K562 (cell line): Measurements from ENCODE around the gene PRKAR1B. TPM values are rescaled to one million over a fixed set of nuclear protein-coding genes. Genes with fewer than 3 reads are reported as not detected.

Experiments
- ATAC-seq: fragments of 200-7000 bp; cut with Tn5 transposase; 3 replicates; pipeline ENCODE4 v1.9.1; 2020; ENCODE audit warnings: moderate library complexity
- BruUV-seq: library from RNA; stranded (reverse); fragments of 400-500 nt; replicated peaks from 2 replicates; lab custom pipeline; 2021; lab: Mats Ljungman, UMichigan
- CTCF ChIA-PET: fragments of 300-600 bp; formaldehyde crosslinking; extraction: SDS; loops from one replicate; lab custom pipeline; 2021; ENCODE audit warnings: low intra/inter-chr PET ratio; lab: Yijun Ruan, JAX
- POLR2A ChIA-PET: fragments of 300-600, 350-650 bp; sonication (Branson Sonifier 250); formaldehyde crosslinking; extraction: SDS; loops from one replicate; lab custom pipeline; 2021; ENCODE audit warnings: antibody characterized with exemption, inconsistent platforms; lab: Yijun Ruan, JAX
- DNase-seq, 4 experiments: peaks; one replicate each; pipeline versions ENCODE4 v3.0.0 to v3.0.0-alpha.2; 2011 to 2018; ENCODE audit warnings: low spot score in 3 of 4, mixed read lengths in 3 of 4; ENCODE audit errors: extremely low read depth in 1 of 4
- FAIRE-seq: peaks from 2 replicates; lab custom pipeline; 2011; peaks lifted over from hg19 to GRCh38; lab: Jason Lieb, UNC
- H2AFZ ChIP-seq: 2 replicates; pipeline ENCODE4 v1.6.0; 2011; ENCODE audit warnings: low read depth, low read length, control low read depth, inconsistent platforms
- H3K27ac ChIP-seq: fragments of 200-600 bp; 3 replicates; pipeline ENCODE4 v1.8.0; 2011; ENCODE audit warnings: low read depth, mild to moderate bottlenecking, control low read depth, inconsistent platforms, low read length, moderate library complexity, mixed read lengths; ENCODE audit errors: extremely low read depth
- H3K27me3 ChIP-seq, 2 experiments: fragments of 300-600 bp in 1 of 2; 2 replicates in 1 of 2; 3 replicates in 1 of 2; pipeline versions ENCODE4 v1.6.0 to v1.8.0; 2011; ENCODE audit warnings: inconsistent platforms in 2 of 2, low read length in 2 of 2, mild to moderate bottlenecking in 1 of 2, mixed read lengths in 1 of 2, moderate library complexity in 1 of 2; ENCODE audit not compliant: control insufficient read depth in 2 of 2, insufficient read depth in 2 of 2
- H3K36me3 ChIP-seq: fragments of 300-600 bp; 3 replicates; pipeline ENCODE4 v1.8.0; 2011; ENCODE audit warnings: mild to moderate bottlenecking, low read length, inconsistent platforms; ENCODE audit not compliant: control insufficient read depth, insufficient read depth
- H3K4me1 ChIP-seq, 2 experiments: fragments of 200-600 bp in 1 of 2; replicated peaks in 1 of 2; 2 replicates in 1 of 2; 3 replicates in 1 of 2; pipeline versions ENCODE4 v1.5.1 to v1.8.0; 2011; ENCODE audit warnings: inconsistent platforms in 2 of 2, low read length in 2 of 2, mild to moderate bottlenecking in 1 of 2, mixed read lengths in 1 of 2, moderate library complexity in 1 of 2; ENCODE audit not compliant: control insufficient read depth in 2 of 2, insufficient read depth in 2 of 2
- H3K4me2 ChIP-seq: 2 replicates; pipeline ENCODE4 v1.6.1; 2011; ENCODE audit warnings: low read length, control low read depth, inconsistent platforms, mixed read lengths; ENCODE audit not compliant: insufficient read depth
- H3K4me3 ChIP-seq: fragments of 200-600 bp; sonication (generic), shearing (Covaris generic); 2 replicates; pipeline ENCODE4 v1.5.1; 2016; ENCODE audit warnings: control low read depth, inconsistent platforms
- H3K79me2 ChIP-seq: fragments of 200-600 bp; 3 replicates; pipeline ENCODE4 v1.8.0; 2011; ENCODE audit warnings: low read length, inconsistent platforms; ENCODE audit not compliant: control insufficient read depth, insufficient read depth
- H3K9ac ChIP-seq, 2 experiments: 2 replicates each; pipeline versions ENCODE4 v1.6.0 to v1.6.1; 2011; ENCODE audit warnings: low read depth in 2 of 2, low read length in 2 of 2, control low read depth in 1 of 2, inconsistent platforms in 1 of 2, mild to moderate bottlenecking in 1 of 2, mixed read lengths in 1 of 2; ENCODE audit not compliant: insufficient read depth in 1 of 2
- H3K9me1 ChIP-seq: one replicate; pipeline ENCODE4 v1.6.0; 2011; ENCODE audit warnings: inconsistent platforms, mild to moderate bottlenecking, low read length, moderate library complexity; ENCODE audit not compliant: control insufficient read depth, insufficient read depth
- H3K9me3 ChIP-seq: replicated peaks from 2 replicates; pipeline ENCODE4 v1.5.1; 2011; ENCODE audit warnings: low read depth, low read length, inconsistent platforms; ENCODE audit not compliant: control insufficient read depth, insufficient read depth
- H4K20me1 ChIP-seq: replicated peaks from 2 replicates; pipeline ENCODE4 v1.6.1; 2011; ENCODE audit warnings: low read length, inconsistent platforms, mixed read lengths; ENCODE audit not compliant: control insufficient read depth, insufficient read depth
- ARID1B ChIP-seq: fragments of 450-650 bp; IDR thresholded peaks from 2 replicates; pipeline ENCODE4 v1.6.1; 2016; ENCODE audit warnings: antibody characterized with exemption, mild to moderate bottlenecking, inconsistent platforms
- CBX5 ChIP-seq: IDR thresholded peaks from 2 replicates; pipeline ENCODE4 v1.6.1; 2014; ENCODE audit warnings: low read depth, borderline replicate concordance
- ETV6 ChIP-seq, 3 experiments: fragments of 150-350 bp in 1 of 3; sonication (generic) in 1 of 3; formaldehyde crosslinking in 1 of 3; IDR thresholded peaks; 2 replicates each; pipeline versions ENCODE4 v1.6.1 to v1.8.0; 2014 to 2022; ENCODE audit warnings: borderline replicate concordance in 2 of 3, low read depth in 2 of 3, antibody characterized with exemption in 1 of 3, low read length in 1 of 3, mild to moderate bottlenecking in 1 of 3, missing genetic modification reagents in 1 of 3
- LEF1 ChIP-seq: fragments of 450-650 bp; IDR thresholded peaks from 2 replicates; pipeline ENCODE4 v1.6.1; 2016; ENCODE audit warnings: mild to moderate bottlenecking
- MXI1 ChIP-seq: IDR thresholded peaks from 2 replicates; pipeline ENCODE4 v1.6.1; 2011; ENCODE audit warnings: low read depth, mild to moderate bottlenecking, improper control_type of control experiment, low read length
- NFE2 ChIP-seq: IDR thresholded peaks from 2 replicates; pipeline ENCODE4 v1.6.1; 2014; ENCODE audit warnings: antibody characterized with exemption, low read depth
- PHB ChIP-seq: fragments of 250-450 bp; sonication (Bioruptor Pico); IDR thresholded peaks from 2 replicates; pipeline ENCODE4 v1.5.0; 2021
- PTTG1 ChIP-seq: fragments of 450-650 bp; IDR thresholded peaks from 2 replicates; pipeline ENCODE4 v1.6.1; 2016; ENCODE audit warnings: low read depth, mild to moderate bottlenecking, missing genetic modification characterization, missing compliant biosample characterization
- SREBF2 ChIP-seq: sonication (generic); formaldehyde crosslinking; IDR thresholded peaks from 2 replicates; pipeline ENCODE4 v1.4.0; 2020; ENCODE audit warnings: mild to moderate bottlenecking, missing genetic modification reagents
- ZBTB40 ChIP-seq, 2 experiments: fragments of 450-650 bp in 1 of 2; sonication (generic) in 1 of 2; formaldehyde crosslinking in 1 of 2; IDR thresholded peaks; 2 replicates each; pipeline versions ENCODE4 v1.7.1 to v1.9.0; 2016 to 2022; ENCODE audit warnings: inconsistent platforms in 1 of 2, mild to moderate bottlenecking in 1 of 2, missing genetic modification reagents in 1 of 2
- ZBTB49 ChIP-seq: sonication (generic); formaldehyde crosslinking; IDR thresholded peaks from 2 replicates; pipeline ENCODE4 v1.8.0; 2022; ENCODE audit warnings: missing genetic modification reagents, mild to moderate bottlenecking, borderline replicate concordance
- WGBS: fragments of 100-300 bp; shearing (Covaris generic); methylation state at CpG from one replicate; pipeline ENCODE4 v1.1.6; 2016; ENCODE audit warnings: low coverage, mixed read lengths; ENCODE audit not compliant: insufficient coverage; ENCODE audit errors: missing lambda C conversion rate; 5-methylcytosine and 5-hydroxymethylcytosine counted together
- in situ Hi-C: fragments of 300-500 bp; cut with MboI; formaldehyde crosslinking; loops from 4 replicates; pipeline ENCODE4 v1.15.0; 2018; ENCODE audit warnings: inconsistent platforms, mixed read lengths
- intact Hi-C: fragments of 100-400 bp; cut with micrococcal nuclease; formaldehyde crosslinking; loops from 2 replicates; pipeline ENCODE4 v1.14.2; 2022
- polyA plus RNA-seq, 8 experiments: library from polyadenylated mRNA; depleted of rRNA in 4 of 8; stranded (reverse) in 5 of 8; unstranded in 3 of 8; fragments of >200 nt; fragmentation: Nextera tagmentation in 2 of 8; fragmentation: Illumina TruSeq in 1 of 8; extraction: Ambion mirVana in 2 of 8; extraction: Trizol in 1 of 8; gene quantifications; 2 replicates each; pipeline versions ENCODE4 v1.2.1 to v1.2.3, GENCODE V29; 2011 to 2014; ENCODE audit warnings: inconsistent platforms in 1 of 8, missing spikeins in 1 of 8
- total RNA-seq, 7 experiments: library from RNA; depleted of rRNA in 6 of 7; stranded (reverse); fragments of >200 nt in 6 of 7; fragmentation: Illumina TruSeq in 2 of 7; extraction: Trizol in 2 of 7; gene quantifications; 2 replicates each; pipeline versions ENCODE4 v1.2.1 to v1.2.3, GENCODE V29; 2011 to 2021; ENCODE audit warnings: low replicate concordance in 1 of 7

Gene PRKAR1B
- total and polyA plus RNA-seq, 9 of the 15 experiments (the other 6 are each of a cell fraction or from before 2014, with no cell fraction given): 0.99 to 30.5 (median 12.7) TPM

- Histone ChIP-seq H3K9me1 (no peaks in the 10 kb centered on the region), H3K36me3 (no peaks in the 10 kb centered on the region), H3K27ac (no peak overlapping the region), H4K20me1 (no peaks in the 10 kb centered on the region), H3K79me2 (no peaks in the 10 kb centered on the region), H3K4me1 (peaks cover 4 to 12% of the 10 kb centered on the region in 2 experiments; a peak in 4 of 5 replicates), H3K9me3 (no peaks in the 10 kb centered on the region), H3K4me2 (no peak overlapping the region), H2AFZ (peak overlapping the region; percentile 28; the same call in 1 of the 2 replicates), H3K4me3 (no peak overlapping the region), H3K27me3 (no peaks in the 10 kb centered on the region), H3K9ac (no peak overlapping the region)
- in situ Hi-C loops (no loop called here), intact Hi-C loops (no loop called here)
- FAIRE-seq (peak; percentile 97), ATAC-seq (peak; percentile 88), DNase-seq (peak in 2 of 4 experiments; percentile 53 to 63)
- POLR2A ChIA-PET: interaction anchor here (0.6 kb wide), 1 partner anchor 418 kb away, joined by 3 read pairs; no protein-coding TSS in a partner anchor
- CTCF ChIA-PET: no interaction called here
- no TSS peak for BruUV-seq
- WGBS: 43% methylated on average over 15 of the region's 16 CpGs
- 0 out of 2 replicates have a peak, but pooled peaks have one; percentile 39 for TF ChIP-seq CBX5
- TF ChIP-seq ETV6 (IDR thresholded peaks at IDR 0.05; ENCODE audit: borderline replicate concordance in 1 of 2, low read depth in 2 of 2, low read length in 1 of 2): no peak
- TF ChIP-seq ETV6 (CRISPR knock-in tag; IDR thresholded peaks at IDR 0.05; ENCODE audit: borderline replicate concordance): no peak
- no peak for TF ChIP-seq PHB (CRISPR knock-in tag)
- no peak for TF ChIP-seq NFE2
- no peak for TF ChIP-seq ZBTB49
- no peak for TF ChIP-seq MXI1
- peak; percentile 81 for TF ChIP-seq ZBTB40 (IDR thresholded peaks at IDR 0.05)
- TF ChIP-seq ZBTB40 (CRISPR knock-in tag; IDR thresholded peaks at IDR 0.05): no peak
- TF ChIP-seq SREBF2 (CRISPR knock-in tag): no peak
- no peak for TF ChIP-seq LEF1
- TF ChIP-seq PTTG1 (tag): no peak
- TF ChIP-seq ARID1B: peak; percentile 14; the same call in 1 of the 2 replicates
Observed at GRCh38 chr7:641269-641671, 85.8 kb downstream of the PRKAR1B start.
